DND-41 (cell line): ENCODE results near the gene FKBP9.

Source experiments
- ATAC-seq: fragments of 200-7000 bp; cut with Tn5 transposase; 3 replicates; pipeline ENCODE4 v1.9.1; 2021; ENCODE audit warnings: low read depth; ENCODE audit not compliant: insufficient read depth
- DNase-seq: peaks from one replicate; pipeline ENCODE4 v3.0.0-alpha.2; 2020
- H2AFZ ChIP-seq: 2 replicates; pipeline ENCODE4 v1.6.0; 2012; ENCODE audit warnings: low read depth, low read length
- H3K27ac ChIP-seq: 2 replicates; pipeline ENCODE4 v1.5.1; 2012; ENCODE audit warnings: low read length, inconsistent platforms
- H3K27me3 ChIP-seq: fragments of 200-600 bp; sonication (generic); 2 replicates; pipeline ENCODE4 v1.6.0; 2012; ENCODE audit warnings: low read length, mild to moderate bottlenecking, inconsistent platforms; ENCODE audit not compliant: insufficient read depth, poor library complexity
- H3K36me3 ChIP-seq: 2 replicates; pipeline ENCODE4 v1.5.1; 2012; ENCODE audit warnings: low read length, inconsistent platforms; ENCODE audit not compliant: insufficient read depth
- H3K4me1 ChIP-seq: 2 replicates; pipeline ENCODE4 v1.5.1; 2012; ENCODE audit warnings: mild to moderate bottlenecking, low read length; ENCODE audit not compliant: insufficient read depth
- H3K4me2 ChIP-seq: 2 replicates; pipeline ENCODE4 v1.6.0; 2012; ENCODE audit warnings: mild to moderate bottlenecking, moderate library complexity, low read length, inconsistent platforms; ENCODE audit not compliant: insufficient read depth
- H3K4me3 ChIP-seq, 2 experiments: fragments of 200-600 bp in 1 of 2; shearing (Covaris generic) in 1 of 2; 2 replicates each; pipeline ENCODE4 v1.5.1; 2012 to 2016; ENCODE audit warnings: inconsistent platforms in 2 of 2, low read length in 2 of 2, mild to moderate bottlenecking in 2 of 2, low read depth in 1 of 2, moderate library complexity in 1 of 2
- H3K79me2 ChIP-seq: 2 replicates; pipeline ENCODE4 v1.6.0; 2012; ENCODE audit warnings: low read length, inconsistent platforms; ENCODE audit not compliant: insufficient read depth
- H3K9ac ChIP-seq: 2 replicates; pipeline ENCODE4 v1.6.0; 2012; ENCODE audit warnings: low read depth, mild to moderate bottlenecking, inconsistent platforms, low read length, moderate library complexity
- H3K9me3 ChIP-seq: 2 replicates; pipeline ENCODE4 v1.5.1; 2012; ENCODE audit warnings: low read length, moderate library complexity, mild to moderate bottlenecking, inconsistent platforms; ENCODE audit not compliant: insufficient read depth, severe bottlenecking
- H4K20me1 ChIP-seq: 2 replicates; pipeline ENCODE4 v1.6.0; 2012; ENCODE audit warnings: low read length; ENCODE audit not compliant: insufficient read depth
- CTCF ChIP-seq: IDR thresholded peaks from 2 replicates; pipeline ENCODE4 v1.5.1; 2012; ENCODE audit warnings: borderline replicate concordance, low read length, moderate library complexity, mild to moderate bottlenecking; ENCODE audit not compliant: poor library complexity, severe bottlenecking; ENCODE audit errors: extremely low read depth
- EZH2 ChIP-seq: IDR thresholded peaks from 3 replicates; pipeline ENCODE4 v1.6.1; 2012; ENCODE audit warnings: borderline replicate concordance, low read depth, mild to moderate bottlenecking, moderate library complexity, low read length, inconsistent platforms; ENCODE audit not compliant: severe bottlenecking

FKBP9 gene

GRCh38 chr7:32928785-32929298 is 28.4 kb upstream of the FKBP9 start:
- Histone ChIP-seq H3K79me2 (no peaks in the 10 kb centered on the region), H2AFZ (no peak overlapping the region), H4K20me1 (no peaks in the 10 kb centered on the region), H3K27ac (no peak overlapping the region), H3K4me3 (no peak overlapping the region), H3K27me3 (peaks cover 3% of the 10 kb centered on the region), H3K9ac (no peak overlapping the region), H3K9me3 (no peaks in the 10 kb centered on the region), H3K4me2 (no peak overlapping the region), H3K36me3 (no peaks in the 10 kb centered on the region), H3K4me1 (no peaks in the 10 kb centered on the region)
- DNase-seq (no peak), ATAC-seq (no peak)
- no peak for TF ChIP-seq EZH2
- no peak for TF ChIP-seq CTCF

DNA sequence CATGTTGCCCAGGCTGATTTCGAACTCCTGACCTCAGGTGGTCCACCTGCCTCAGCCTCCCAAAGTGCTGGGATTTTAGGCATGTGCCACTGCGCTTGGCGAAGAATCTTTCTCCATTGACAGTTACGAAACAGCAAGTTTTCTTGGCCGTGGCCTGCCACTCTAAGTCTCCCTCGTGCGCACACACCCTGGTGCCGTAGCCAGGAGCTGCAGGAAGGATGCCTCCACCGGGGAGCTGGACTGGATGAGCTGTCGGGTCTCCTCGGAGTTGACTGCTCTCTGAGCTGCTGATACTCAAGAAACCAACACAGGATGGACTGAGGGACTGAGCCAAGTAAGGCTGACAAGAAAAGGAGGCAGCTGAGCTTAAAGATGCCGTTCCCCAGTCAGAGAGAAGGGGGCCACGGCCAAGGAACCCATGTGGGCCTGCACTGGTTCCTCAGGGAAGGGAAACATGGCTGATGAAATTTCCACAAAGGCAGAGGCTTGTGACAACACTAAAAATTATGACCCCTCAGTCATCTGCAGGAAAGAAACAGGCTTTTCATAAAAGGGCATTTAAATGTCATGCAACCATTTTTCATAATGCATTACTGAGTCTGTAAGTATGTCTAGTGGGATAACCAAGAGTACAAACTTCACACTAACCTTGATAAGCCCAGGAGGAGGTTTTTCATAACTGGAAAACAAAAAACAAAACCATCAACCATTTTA is 27.7 kb upstream of the FKBP9 start:
- Histone ChIP-seq H3K27ac (no peak overlapping the region), H3K79me2 (no peaks in the 10 kb centered on the region), H4K20me1 (no peaks in the 10 kb centered on the region), H3K4me1 (no peaks in the 10 kb centered on the region), H2AFZ (no peak overlapping the region), H3K4me2 (no peak overlapping the region), H3K27me3 (peaks cover 3% of the 10 kb centered on the region), H3K9ac (no peak overlapping the region), H3K36me3 (no peaks in the 10 kb centered on the region), H3K4me3 (no peak overlapping the region), H3K9me3 (no peaks in the 10 kb centered on the region)
- TF ChIP-seq EZH2 (no peak), CTCF (no peak)
- DNase-seq (no peak), ATAC-seq (no peak)

- no peak for ATAC-seq
- Histone ChIP-seq H4K20me1 (no peaks in the 10 kb centered on the region), H3K4me1 (no peaks in the 10 kb centered on the region), H3K79me2 (no peaks in the 10 kb centered on the region), H3K9me3 (no peaks in the 10 kb centered on the region), H3K9ac (no peak overlapping the region), H2AFZ (no peak overlapping the region), H3K27ac (no peak overlapping the region), H3K36me3 (no peaks in the 10 kb centered on the region), H3K4me2 (no peak overlapping the region), H3K27me3 (peaks cover 3% of the 10 kb centered on the region), H3K4me3 (no peak overlapping the region)
- TF ChIP-seq EZH2 (no peak), CTCF (no peak)
- no peak for DNase-seq
These were observed 26.9 kb upstream of the FKBP9 start for GRCh38 chr7:32930378-32930777.

DNA sequence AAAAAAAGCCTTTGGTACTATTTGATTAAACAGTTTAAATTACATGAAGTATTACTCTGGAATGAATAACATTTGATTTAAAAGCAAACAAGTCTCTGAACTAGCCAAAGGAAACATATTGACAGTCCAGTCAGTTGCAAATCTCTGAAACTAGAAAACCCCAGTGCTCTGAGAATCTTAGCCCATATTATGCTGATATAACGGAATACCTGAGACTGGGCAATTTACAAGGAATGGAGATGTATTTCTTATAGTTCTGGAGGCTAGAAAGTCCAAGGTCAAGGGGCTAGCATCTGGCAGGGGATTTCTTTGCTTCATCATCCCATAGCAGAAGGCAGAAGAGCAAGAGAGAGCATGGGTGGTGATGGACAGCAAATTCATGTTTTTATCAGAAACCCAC is 21.7 kb upstream of the FKBP9 start:
- DNase-seq (no peak), ATAC-seq (no peak)
- H3K36me3 ChIP-seq: no peaks in the 10 kb centered on the region
- no peaks in the 10 kb centered on the region for H3K4me1 ChIP-seq
- no peak overlapping the region for H3K4me2 ChIP-seq
- H3K27ac ChIP-seq: no peak overlapping the region
- H3K4me3 ChIP-seq: no peak overlapping the region
- no peak overlapping the region for H3K9ac ChIP-seq
- no peaks in the 10 kb centered on the region for H3K9me3 ChIP-seq
- no peaks in the 10 kb centered on the region for H4K20me1 ChIP-seq
- H2AFZ ChIP-seq: no peak overlapping the region
- TF ChIP-seq EZH2: no peak
- TF ChIP-seq CTCF: no peak
- no peaks in the 10 kb centered on the region for H3K79me2 ChIP-seq
- H3K27me3 ChIP-seq: peaks cover 3% of the 10 kb centered on the region
